HG03571 (cell line): Measurements from ENCODE around the gene CT47A7.
"Not testable (repeated sequence)": the region's sequence is repeated elsewhere in the genome, so short reads cannot be mapped to it uniquely, and the experiment has no call there.

Experiments used
- ATAC-seq: cut with Tn5 transposase; IDR thresholded peaks from one replicate; pipeline ENCODE4 v1.9.1; 2021; ENCODE audit not compliant: unreplicated experiment

CT47A7 gene

GRCh38 chrX:120956500-120956899 lies at the start of gene CT47A7:
TSS of gene CT47A7 (minus strand) at chrX:120956600. CDS start at chrX:120956345, 255 bp downstream.
- not testable (repeated sequence) for ATAC-seq

DNA sequence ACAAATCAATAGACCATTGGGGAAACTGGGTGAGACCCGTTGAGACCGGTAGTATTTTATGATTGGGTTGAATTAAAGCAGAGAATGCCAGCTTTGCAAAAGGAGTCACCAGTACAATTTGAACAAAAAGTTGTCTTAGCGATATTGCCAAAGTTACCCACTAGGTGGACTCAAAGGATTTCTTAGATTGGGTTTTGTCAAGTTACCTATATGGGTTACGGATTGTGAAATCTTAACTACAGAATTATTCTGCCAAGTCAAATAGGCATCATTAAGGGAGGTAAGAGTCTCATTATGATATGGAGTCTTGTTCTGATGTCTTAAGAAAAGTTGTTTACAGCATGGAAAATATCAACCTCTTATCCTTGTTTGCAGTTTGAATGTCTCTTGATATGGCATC lies 44.2 kb upstream of the CT47A7 start:
- no peak for ATAC-seq

GRCh38 chrX:120999413-120999812 lies 43.0 kb upstream of the CT47A7 start:
- ATAC-seq, result no peak

DNA sequence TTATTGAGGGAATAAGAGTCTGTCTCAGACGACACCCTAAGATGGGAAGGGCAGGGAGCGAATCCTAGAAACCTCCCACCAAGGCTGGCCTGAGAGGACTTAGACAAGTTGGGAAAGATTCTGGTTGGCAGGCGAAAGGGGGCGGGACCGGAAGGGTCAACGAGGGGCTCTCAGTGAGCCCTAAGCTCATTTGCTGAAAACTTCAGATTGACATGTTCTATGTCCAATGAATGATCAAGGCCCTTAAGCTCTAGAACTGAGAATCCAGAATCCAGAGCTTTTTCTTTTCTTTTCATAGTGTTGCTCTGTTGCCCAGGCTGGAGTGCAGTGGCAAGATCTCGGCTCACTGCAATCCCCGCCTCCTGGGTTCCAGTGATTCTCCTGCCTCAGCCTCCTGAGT lies 29.3 kb upstream of the CT47A7 start, which contains the start of gene CT47A1:
Gene CT47A1 (minus strand): TSS at position 101 of the 400 bp plus-strand sequence. CDS start 231 bp downstream, outside the sequence.
- ATAC-seq, result not testable (repeated sequence)
